HUES64 (cell line): Measurements from ENCODE around the gene ARHGEF17.

ENCODE experiments used
- H3K27ac ChIP-seq: 2 replicates; pipeline ENCODE4 v1.7.0; 2013; ENCODE audit warnings: low read depth, low read length, inconsistent platforms
- H3K27me3 ChIP-seq: 2 replicates; pipeline ENCODE4 v1.6.1; 2013; ENCODE audit warnings: mild to moderate bottlenecking, low read length; ENCODE audit not compliant: insufficient read depth
- H3K36me3 ChIP-seq: 2 replicates; pipeline ENCODE4 v1.6.1; 2013; ENCODE audit warnings: mild to moderate bottlenecking, low read length; ENCODE audit not compliant: insufficient read depth
- H3K4me1 ChIP-seq: 2 replicates; pipeline ENCODE4 v1.6.1; 2013; ENCODE audit warnings: mild to moderate bottlenecking, low read length, moderate library complexity; ENCODE audit not compliant: insufficient read depth
- H3K4me3 ChIP-seq: 2 replicates; pipeline ENCODE4 v1.5.1; 2013; ENCODE audit warnings: mild to moderate bottlenecking, low read length, moderate library complexity
- H3K9ac ChIP-seq: 2 replicates; pipeline ENCODE4 v1.6.1; 2013; ENCODE audit warnings: mild to moderate bottlenecking, low read depth, low read length
- H3K9me3 ChIP-seq: 2 replicates; pipeline ENCODE4 v1.6.1; 2013; ENCODE audit warnings: low read depth, low read length; ENCODE audit not compliant: insufficient read depth
- WGBS: fragments of 150-250, 120-280 bp; methylation state at CpG from one replicate; pipeline ENCODE4 v1.1.7; 2013; ENCODE audit warnings: missing lambda C conversion rate; 5-methylcytosine and 5-hydroxymethylcytosine counted together

Gene ARHGEF17

DNA sequence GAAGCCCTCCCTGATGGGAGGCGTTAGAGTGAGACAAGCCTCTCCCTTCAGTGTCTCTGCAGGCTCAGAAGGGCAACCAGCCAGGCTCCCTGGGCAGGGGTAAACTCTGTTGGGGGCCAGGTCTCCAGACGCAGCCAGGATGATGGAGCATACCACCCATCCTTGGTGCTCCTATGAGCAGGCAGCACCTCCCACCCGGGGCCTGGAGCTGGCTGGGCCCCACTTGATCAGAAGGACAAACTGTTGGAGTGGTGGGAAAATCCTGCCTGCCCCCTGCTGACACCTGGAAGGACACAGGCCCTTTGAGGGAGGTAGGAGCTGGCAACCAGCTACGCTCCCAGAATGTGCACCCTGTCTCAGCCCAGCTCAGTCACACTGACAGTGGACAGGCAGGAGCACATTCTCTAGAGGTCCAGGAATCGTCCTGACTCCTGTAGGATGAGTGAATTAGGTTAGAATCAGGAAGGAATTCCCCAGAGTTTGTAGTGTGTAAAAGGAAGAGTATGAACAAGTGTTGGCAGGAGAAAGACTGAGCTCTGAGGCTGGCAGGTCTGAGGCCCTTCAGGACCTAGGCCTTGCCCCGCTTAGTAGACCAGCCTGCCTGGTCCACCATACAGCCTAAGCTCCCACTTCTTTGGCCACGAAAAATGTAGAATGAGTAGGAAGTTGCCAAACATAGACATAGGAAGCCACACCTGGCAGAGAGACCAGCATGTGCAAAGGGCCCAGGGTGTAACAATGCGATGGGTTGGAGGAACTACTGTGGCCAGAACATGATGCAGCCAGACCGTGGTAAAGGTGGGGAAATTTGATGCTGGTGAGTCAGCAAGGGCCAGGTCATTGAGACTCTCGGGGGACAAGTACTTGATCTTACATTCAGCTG, 19.1 kb downstream of the ARHGEF17 start:
- Histone ChIP-seq H3K4me3 (no peak overlapping the region), H3K27ac (no peak overlapping the region), H3K9me3 (no peaks in the 10 kb centered on the region), H3K9ac (no peak overlapping the region), H3K4me1 (peaks cover 36% of the 10 kb centered on the region), H3K27me3 (peaks cover 17% of the 10 kb centered on the region), H3K36me3 (no peaks in the 10 kb centered on the region)
- WGBS, result 88% methylated on average over 10 of the region's 10 CpGs

DNA sequence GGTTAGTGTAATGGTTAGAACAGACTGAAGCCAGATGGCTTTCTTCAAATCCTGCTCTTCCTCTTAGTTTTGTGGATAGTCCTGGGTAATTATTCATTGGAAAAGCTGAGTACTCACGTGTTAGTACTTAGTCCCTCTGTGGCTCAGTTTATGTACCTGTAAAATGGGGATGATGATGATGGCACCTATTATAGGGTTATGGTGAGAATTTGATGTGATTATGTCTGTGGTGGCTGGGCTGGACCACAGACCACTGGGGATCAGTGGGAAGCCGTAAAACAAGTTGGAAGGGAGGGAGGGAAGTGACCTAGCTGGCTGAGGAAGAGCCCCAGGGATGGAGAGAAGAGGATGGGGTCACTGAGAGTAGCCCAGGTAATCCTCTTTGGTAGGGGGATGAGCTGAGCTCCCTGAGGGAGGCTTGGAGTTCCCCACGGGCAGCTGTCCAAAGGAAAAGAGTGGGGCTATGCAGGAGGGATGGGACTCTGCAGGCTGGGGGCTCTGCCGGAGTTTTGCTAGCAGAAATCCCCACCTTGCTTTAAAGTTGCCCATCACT, 19.8 kb downstream of the ARHGEF17 start:
- Histone ChIP-seq H3K4me3 (no peak overlapping the region), H3K27ac (no peak overlapping the region), H3K4me1 (peaks cover 36% of the 10 kb centered on the region), H3K9me3 (no peaks in the 10 kb centered on the region), H3K27me3 (peaks cover 25% of the 10 kb centered on the region), H3K9ac (no peak overlapping the region), H3K36me3 (no peaks in the 10 kb centered on the region)
- WGBS, result 74% methylated on average over 4 of the region's 4 CpGs

- peak overlapping the region; percentile 29; the same call in 1 of the 2 replicates for H3K4me3 ChIP-seq
- H3K36me3 ChIP-seq, result no peaks in the 10 kb centered on the region
- H3K9me3 ChIP-seq, result no peaks in the 10 kb centered on the region
- H3K4me1 ChIP-seq, result peaks cover 46% of the 10 kb centered on the region
- WGBS, result 62% methylated on average over 3 of the region's 3 CpGs
- peak overlapping the region; percentile 8; the same call in 1 of the 2 replicates for H3K9ac ChIP-seq
- peaks cover 49% of the 10 kb centered on the region for H3K27me3 ChIP-seq
- peak overlapping the region; percentile 38; the same call in 1 of the 2 replicates for H3K27ac ChIP-seq
These were observed 22.6 kb downstream of the ARHGEF17 start for GRCh38 chr11:73330569-73331093.

GRCh38 chr11:73331138-73331916, 23.3 kb downstream of the ARHGEF17 start:
- peaks cover 47% of the 10 kb centered on the region for H3K4me1 ChIP-seq
- H3K27me3 ChIP-seq, result peaks cover 49% of the 10 kb centered on the region
- no peaks in the 10 kb centered on the region for H3K9me3 ChIP-seq
- 9% methylated on average over 4 of the region's 4 CpGs for WGBS
- H3K27ac ChIP-seq, result peak overlapping the region; percentile 55
- peak overlapping the region; percentile 8; the same call in 1 of the 2 replicates for H3K9ac ChIP-seq
- H3K36me3 ChIP-seq, result no peaks in the 10 kb centered on the region
- peak overlapping the region; percentile 29 for H3K4me3 ChIP-seq

GRCh38 chr11:73333173-73333572, 25.1 kb downstream of the ARHGEF17 start:
- 92% methylated on average over 11 of the region's 11 CpGs for WGBS
- peaks cover 47% of the 10 kb centered on the region for H3K4me1 ChIP-seq
- no peaks in the 10 kb centered on the region for H3K36me3 ChIP-seq
- H3K4me3 ChIP-seq, result no peak overlapping the region
- H3K27me3 ChIP-seq, result peaks cover 49% of the 10 kb centered on the region
- H3K9ac ChIP-seq, result no peak overlapping the region
- no peak overlapping the region for H3K27ac ChIP-seq
- no peaks in the 10 kb centered on the region for H3K9me3 ChIP-seq

DNA sequence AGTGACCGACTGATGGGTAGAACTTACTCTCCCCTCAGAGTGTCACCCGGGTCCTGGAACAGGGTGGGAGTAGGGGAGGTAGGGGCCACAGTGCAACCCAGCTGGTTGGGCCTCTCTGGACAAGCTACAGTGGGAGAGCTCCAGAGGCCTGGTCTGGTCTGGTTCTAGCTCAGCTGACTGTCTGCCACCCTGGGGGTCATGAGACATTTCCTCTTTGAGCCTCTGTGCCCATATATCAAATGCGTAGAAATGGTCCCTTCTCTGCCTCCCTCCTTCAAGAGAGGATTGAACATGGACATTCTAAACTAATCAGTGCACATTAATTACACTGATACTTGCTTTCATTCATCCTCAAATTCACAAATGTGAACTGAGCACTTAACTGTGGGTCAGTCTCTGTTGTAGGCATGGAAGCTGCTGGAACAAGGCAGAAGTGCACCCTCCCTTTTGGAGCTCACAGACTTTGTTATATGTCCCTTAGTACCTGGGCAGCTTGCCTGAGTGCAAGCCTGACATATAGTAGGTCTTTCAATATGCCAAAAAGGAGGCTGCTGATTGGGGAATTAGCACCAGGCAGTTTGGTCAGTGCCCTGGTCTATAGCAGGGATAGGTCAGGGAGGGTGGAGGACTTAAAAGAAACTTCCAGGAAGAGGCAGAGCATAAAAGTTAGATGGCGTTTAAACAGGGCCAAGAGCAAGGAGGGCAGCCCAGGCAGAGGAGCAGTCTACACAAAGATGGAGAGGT, 25.7 kb downstream of the ARHGEF17 start:
- Histone ChIP-seq H3K4me1 (peaks cover 47% of the 10 kb centered on the region), H3K27ac (no peak overlapping the region), H3K9me3 (no peaks in the 10 kb centered on the region), H3K27me3 (peaks cover 49% of the 10 kb centered on the region), H3K9ac (no peak overlapping the region), H3K36me3 (no peaks in the 10 kb centered on the region), H3K4me3 (no peak overlapping the region)
- WGBS, result 82% methylated on average over 4 of the region's 4 CpGs

DNA sequence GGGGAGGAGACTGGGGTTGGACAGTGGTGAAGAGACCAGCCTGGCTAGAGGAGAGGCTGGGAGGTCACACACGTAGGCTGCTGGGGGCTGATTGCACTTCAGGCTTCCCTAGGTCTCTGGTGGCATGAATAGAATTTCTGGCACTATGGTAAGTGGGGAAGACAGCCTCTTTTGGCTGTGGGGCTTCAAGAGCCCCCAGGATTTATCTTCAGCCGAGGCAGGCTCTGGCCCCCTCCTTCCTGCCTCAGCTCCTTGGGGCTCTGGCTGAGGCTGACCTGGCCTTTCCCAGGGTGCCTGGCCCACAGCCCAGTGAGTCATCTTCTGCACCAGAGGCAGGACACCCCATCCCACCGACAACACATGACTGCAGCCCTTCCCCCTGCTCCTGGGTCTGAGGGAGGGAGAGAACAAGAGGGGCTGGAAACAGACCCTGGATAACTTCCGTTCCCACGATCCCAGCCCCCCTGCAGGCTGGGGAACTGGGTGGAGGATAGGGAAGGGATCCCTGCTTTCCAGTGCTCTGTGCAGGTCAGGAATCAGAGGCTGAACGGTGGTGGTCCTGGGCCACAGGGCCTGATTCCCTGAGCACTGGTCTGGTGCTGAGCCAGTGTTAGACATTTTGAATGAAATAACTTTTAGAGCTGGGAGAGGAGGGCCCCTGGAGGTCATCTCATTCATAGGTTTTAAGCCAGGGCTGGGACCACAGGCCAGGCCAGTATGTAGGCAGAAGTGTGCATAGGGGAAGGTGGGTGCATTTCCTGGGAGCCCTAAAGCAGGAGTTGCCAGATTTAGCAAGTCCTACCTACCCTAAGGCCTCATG, 26.5 kb downstream of the ARHGEF17 start:
- Histone ChIP-seq H3K27me3 (peaks cover 49% of the 10 kb centered on the region), H3K4me3 (no peak overlapping the region), H3K36me3 (no peaks in the 10 kb centered on the region), H3K27ac (no peak overlapping the region), H3K9ac (no peak overlapping the region), H3K9me3 (no peaks in the 10 kb centered on the region), H3K4me1 (peaks cover 49% of the 10 kb centered on the region)
- 43% methylated on average over 5 of the region's 6 CpGs for WGBS

DNA sequence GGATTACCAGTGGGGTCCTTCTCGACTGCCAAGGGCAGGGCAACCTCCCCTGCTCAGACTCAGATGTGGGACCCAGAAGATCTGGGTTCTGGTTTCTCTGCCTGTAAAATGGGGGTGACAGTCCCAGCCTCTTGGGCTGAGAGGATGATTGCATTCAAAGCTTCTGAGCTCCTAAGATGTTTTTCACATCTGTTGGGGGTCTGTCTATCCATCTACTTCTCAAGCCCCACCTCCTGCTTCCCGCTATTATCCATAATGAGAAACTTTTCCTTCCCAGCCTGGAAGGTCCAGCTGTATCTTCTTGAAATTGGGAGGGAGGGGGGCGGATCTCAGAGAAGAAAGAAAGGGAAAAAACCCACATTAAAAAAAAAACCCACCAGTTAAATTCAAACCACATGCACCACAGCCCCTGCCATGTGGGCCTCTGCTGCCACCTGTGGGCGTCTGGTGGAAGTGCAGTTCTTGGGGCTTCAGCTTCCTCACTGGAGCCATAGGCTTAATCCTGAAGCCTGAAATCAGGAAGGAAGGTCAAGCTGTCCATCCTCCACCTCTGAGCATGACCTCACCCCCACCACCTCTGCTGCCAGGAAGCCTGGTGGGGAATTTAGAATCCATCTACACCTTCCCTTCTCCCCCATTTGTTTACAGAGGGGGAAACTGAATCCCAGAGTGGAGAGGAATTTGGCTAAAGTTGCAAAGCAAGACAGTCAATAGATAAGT, 27.3 kb downstream of the ARHGEF17 start:
- Histone ChIP-seq H3K4me3 (no peak overlapping the region), H3K4me1 (peaks cover 57% of the 10 kb centered on the region), H3K9me3 (no peaks in the 10 kb centered on the region), H3K27me3 (peaks cover 43% of the 10 kb centered on the region), H3K36me3 (no peaks in the 10 kb centered on the region), H3K27ac (no peak overlapping the region), H3K9ac (no peak overlapping the region)
- WGBS, result 32% methylated on average over 2 of the region's 4 CpGs

DNA sequence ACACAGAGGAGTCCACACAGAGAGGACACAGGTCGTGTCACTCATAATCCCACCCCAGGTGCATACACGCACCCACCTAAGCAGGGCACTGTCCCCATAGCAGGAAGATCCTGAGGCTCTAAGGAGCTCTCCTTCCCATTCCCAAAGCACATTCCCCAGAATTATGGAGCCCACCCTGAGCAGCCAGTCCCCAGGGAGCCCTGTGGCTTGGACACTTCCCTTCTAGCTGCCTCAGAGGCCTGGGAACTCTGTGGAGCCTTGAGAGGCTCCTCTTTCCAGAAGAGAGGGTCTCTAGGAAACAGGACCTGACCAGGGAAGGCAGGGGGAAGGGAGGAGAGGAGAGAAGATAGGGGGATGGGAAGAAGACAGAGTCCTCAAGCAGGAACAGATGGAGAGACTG, 29.8 kb downstream of the ARHGEF17 start:
- peaks cover 48% of the 10 kb centered on the region for H3K27me3 ChIP-seq
- 92% methylated on average over 2 of the region's 2 CpGs for WGBS
- no peak overlapping the region for H3K4me3 ChIP-seq
- H3K9me3 ChIP-seq, result no peaks in the 10 kb centered on the region
- no peak overlapping the region for H3K27ac ChIP-seq
- no peaks in the 10 kb centered on the region for H3K36me3 ChIP-seq
- peaks cover 38% of the 10 kb centered on the region for H3K4me1 ChIP-seq
- H3K9ac ChIP-seq, result no peak overlapping the region
